HepG2 (cell line): Measurements from ENCODE around the gene SPINDOC. TPM values are rescaled to one million over a fixed set of nuclear protein-coding genes. Genes with fewer than 3 reads are reported as not detected.

ENCODE experiments used
- ATF7 ChIP-seq, 2 experiments: fragments of 450-650 bp in 1 of 2; sonication (generic) in 1 of 2; formaldehyde crosslinking in 1 of 2; IDR thresholded peaks; 2 replicates each; pipeline versions ENCODE4 v1.4.0 to v1.6.1; 2016 to 2020; ENCODE audit warnings: antibody characterized with exemption in 1 of 2, mild to moderate bottlenecking in 1 of 2, missing genetic modification reagents in 1 of 2
- CREM ChIP-seq, 2 experiments: sonication (generic) in 1 of 2; formaldehyde crosslinking in 1 of 2; IDR thresholded peaks; 2 replicates each; pipeline versions ENCODE4 v1.4.0 to v1.6.1; 2016 to 2020; ENCODE audit warnings: antibody characterized with exemption in 1 of 2, mild to moderate bottlenecking in 1 of 2, missing genetic modification reagents in 1 of 2
- HBP1 ChIP-seq: IDR thresholded peaks from 2 replicates; pipeline ENCODE4 v1.6.1; 2016; ENCODE audit warnings: low read depth, control low read depth
- HOXA3 ChIP-seq: sonication (generic); formaldehyde crosslinking; IDR thresholded peaks from 2 replicates; pipeline ENCODE4 v1.5.0; 2020; ENCODE audit warnings: missing genetic modification reagents
- IRF1 ChIP-seq: sonication (generic); formaldehyde crosslinking; IDR thresholded peaks from 2 replicates; pipeline ENCODE4 v1.4.0; 2020; ENCODE audit warnings: low read depth, mild to moderate bottlenecking, missing genetic modification reagents
- KDM3A ChIP-seq: IDR thresholded peaks from 2 replicates; pipeline ENCODE4 v1.6.1; 2018; ENCODE audit warnings: low read depth, missing compliant biosample characterization
- ONECUT2 ChIP-seq: sonication (generic); formaldehyde crosslinking; IDR thresholded peaks from 2 replicates; pipeline ENCODE4 v1.4.0; 2020; ENCODE audit warnings: missing genetic modification reagents
- PLSCR1 ChIP-seq: sonication (generic); formaldehyde crosslinking; IDR thresholded peaks from 2 replicates; pipeline ENCODE4 v1.5.0; 2020; ENCODE audit warnings: missing genetic modification reagents, mild to moderate bottlenecking, borderline replicate concordance
- SMYD3 ChIP-seq: sonication (generic); formaldehyde crosslinking; IDR thresholded peaks from 2 replicates; pipeline ENCODE4 v1.8.1; 2023; ENCODE audit warnings: mild to moderate bottlenecking, missing genetic modification reagents
- SOX13 ChIP-seq, 3 experiments: fragments of 450-650 bp in 1 of 3; sonication (generic) in 1 of 3; formaldehyde crosslinking in 1 of 3; IDR thresholded peaks in 2 of 3; conservative IDR thresholded peaks in 1 of 3; 2 replicates each; pipeline versions ENCODE4 v1.5.0 to v1.6.1; 2016 to 2020; ENCODE audit warnings: antibody characterized with exemption in 1 of 3, mild to moderate bottlenecking in 1 of 3, missing compliant biosample characterization in 1 of 3, missing genetic modification reagents in 1 of 3, moderate library complexity in 1 of 3
- ZBTB10 ChIP-seq: sonication (generic); formaldehyde crosslinking; IDR thresholded peaks from 2 replicates; pipeline ENCODE4 v1.4.0; 2020; ENCODE audit warnings: missing genetic modification reagents, borderline replicate concordance
- ZBTB21 ChIP-seq: sonication (generic); formaldehyde crosslinking; IDR thresholded peaks from 2 replicates; pipeline ENCODE4 v1.4.0; 2020; ENCODE audit warnings: missing genetic modification reagents
- ZNF280D ChIP-seq: sonication (generic); formaldehyde crosslinking; IDR thresholded peaks from 2 replicates; pipeline ENCODE4 v1.5.1; 2020; ENCODE audit warnings: mild to moderate bottlenecking, missing genetic modification reagents
- ZNF337 ChIP-seq: sonication (generic); formaldehyde crosslinking; IDR thresholded peaks from 2 replicates; pipeline ENCODE4 v1.5.1; 2020; ENCODE audit warnings: missing genetic modification reagents, low read depth, mild to moderate bottlenecking, borderline replicate concordance
- ZNF414 ChIP-seq: sonication (generic); formaldehyde crosslinking; IDR thresholded peaks from 2 replicates; pipeline ENCODE4 v1.5.0; 2020; ENCODE audit warnings: missing genetic modification reagents
- ZNF720 ChIP-seq: sonication (generic); formaldehyde crosslinking; IDR thresholded peaks from 2 replicates; pipeline ENCODE4 v1.4.0; 2020; ENCODE audit warnings: missing genetic modification reagents
- polyA plus RNA-seq, 8 experiments: library from polyadenylated mRNA; depleted of rRNA in 3 of 8; stranded (reverse) in 7 of 8; unstranded in 1 of 8; fragments of >200 nt; fragmentation: Illumina TruSeq in 4 of 8; extraction: Trizol in 4 of 8; gene quantifications; 2 replicates each; pipeline versions ENCODE4 v1.2.1 to v1.2.3, GENCODE V29; 2011 to 2016; ENCODE audit warnings: low read depth in 4 of 8, missing spikeins in 1 of 8, mixed read lengths in 1 of 8; ENCODE audit not compliant: insufficient read depth in 1 of 8
- total RNA-seq, 5 experiments: library from RNA; depleted of rRNA; stranded (reverse); fragments of >200 nt; fragmentation: Illumina TruSeq; extraction: Trizol; gene quantifications; 2 replicates each; pipeline ENCODE4 v1.2.3, GENCODE V29; 2016; ENCODE audit warnings: low read depth in 1 of 5

The SPINDOC gene
- total and polyA plus RNA-seq, 2 of the 13 experiments (the other 11 are each of a cell fraction or from before 2014, with no cell fraction given): 21.4 to 29.9 TPM

- TF ChIP-seq PLSCR1 (CRISPR knock-in tag) (no peak), ZBTB21 (0 out of 2 replicates have a peak, but pooled peaks have one; percentile 43), HOXA3 (CRISPR knock-in tag) (peak; percentile 90), ATF7 (IDR thresholded peaks at IDR 0.05) (no peak), ATF7 (CRISPR knock-in tag; IDR thresholded peaks at IDR 0.05) (no peak), ONECUT2 (no peak), SOX13 (IDR thresholded peaks at IDR 0.05) (no peak), SOX13 (CRISPR knock-in tag; conservative IDR thresholded peaks at IDR 0.05 in 1 of 2, IDR thresholded peaks at IDR 0.05 in 1 of 2) (peak in 1 of 2 experiments; percentile 43; a peak in 1 of 4 replicates), ZNF720 (CRISPR knock-in tag) (no peak), ZNF337 (CRISPR knock-in tag) (0 out of 2 replicates have a peak, but pooled peaks have one; percentile 41), CREM (IDR thresholded peaks at IDR 0.05) (peak; percentile 15; the same call in 1 of the 2 replicates), CREM (CRISPR knock-in tag; IDR thresholded peaks at IDR 0.05) (no peak), ZBTB10 (CRISPR knock-in tag) (no peak), ZNF280D (CRISPR knock-in tag) (peak; percentile 27; the same call in 1 of the 2 replicates), IRF1 (CRISPR knock-in tag) (no peak), KDM3A (CRISPR knock-in tag) (peak; percentile 84; the same call in 1 of the 2 replicates), HBP1 (CRISPR knock-in tag) (no peak; the same call in 1 of the 2 replicates), SMYD3 (CRISPR knock-in tag) (no peak), ZNF414 (0 out of 2 replicates have a peak, but pooled peaks have one; percentile 30)
These were observed 58.9 kb downstream of the SPINDOC start (continued) for GRCh38 chr11:63871962-63872799.
